Occipital lobe (tissue), 2 donors: ENCODE data around the gene DNM1L. TPM values are rescaled to one million over a fixed set of nuclear protein-coding genes. Genes with fewer than 3 reads are reported as not detected.
A peak's percentile ranks its signal among the peaks of the same experiment; 100 is the strongest.

Source experiments
- DNase-seq: peaks from one replicate; lab custom pipeline; 2025; lab: John Stamatoyannopoulos, UW
- total RNA-seq: library from RNA; depleted of rRNA; stranded (reverse); fragments of >200 nt; gene quantifications from one replicate; pipeline ENCODE4 v1.2.3, GENCODE V29; 2014

Gene DNM1L
- 215 TPM for total RNA-seq

- peak; percentile 97 for DNase-seq
Observed at GRCh38 chr12:32679091-32679919, at the start of gene DNM1L. TSS of gene DNM1L (plus strand) at chr12:32679301. CDS start at chr12:32679364, 63 bp downstream.

DNA sequence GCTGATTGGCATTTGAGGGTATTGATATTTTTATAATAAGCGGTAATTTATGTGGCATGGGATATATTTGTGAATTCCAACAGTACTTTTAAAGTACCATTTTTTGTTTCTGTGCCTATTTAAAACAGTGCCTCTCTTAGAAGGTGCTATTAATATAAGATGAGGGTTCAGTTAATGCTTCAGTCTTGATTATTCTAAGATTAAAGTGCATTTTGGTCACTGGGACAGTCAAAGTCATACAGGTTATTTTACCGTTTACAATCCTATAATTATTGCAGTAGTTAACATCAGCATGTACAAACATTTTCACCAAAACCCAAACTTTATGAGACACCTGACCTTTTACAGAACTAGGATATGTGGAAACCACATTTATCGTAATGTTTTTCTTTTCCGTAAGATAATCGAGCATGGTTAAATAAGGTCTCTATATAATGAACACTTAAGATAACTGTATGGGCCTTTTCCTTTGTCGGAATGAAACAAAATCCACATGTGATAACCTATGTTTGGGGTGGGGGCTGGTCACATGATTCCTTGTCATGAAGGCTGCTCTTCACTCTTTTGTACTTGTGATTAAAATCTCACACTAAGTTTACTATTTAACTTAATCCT is 37.7 kb upstream of the DNM1L start:
- DNase-seq = no peak

DNA sequence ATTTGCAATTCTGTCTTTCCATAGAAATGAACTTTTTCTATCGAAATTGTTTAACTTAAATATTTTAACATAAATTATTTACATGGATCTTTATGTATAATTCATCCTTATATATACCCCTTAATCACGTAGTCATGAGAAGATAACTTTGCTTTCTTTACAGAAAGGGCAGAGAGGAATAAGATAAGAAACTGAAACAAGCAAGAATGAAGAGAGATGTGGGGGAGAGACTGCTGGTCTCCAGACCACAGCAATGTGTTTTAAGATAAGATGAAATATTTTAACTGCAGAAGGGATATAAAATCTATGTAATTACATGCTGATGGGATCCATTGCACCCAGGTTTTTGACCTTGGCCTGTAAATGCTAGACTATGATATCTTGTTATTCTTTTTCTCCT is 34.7 kb upstream of the DNM1L start:
- no peak for DNase-seq

DNA sequence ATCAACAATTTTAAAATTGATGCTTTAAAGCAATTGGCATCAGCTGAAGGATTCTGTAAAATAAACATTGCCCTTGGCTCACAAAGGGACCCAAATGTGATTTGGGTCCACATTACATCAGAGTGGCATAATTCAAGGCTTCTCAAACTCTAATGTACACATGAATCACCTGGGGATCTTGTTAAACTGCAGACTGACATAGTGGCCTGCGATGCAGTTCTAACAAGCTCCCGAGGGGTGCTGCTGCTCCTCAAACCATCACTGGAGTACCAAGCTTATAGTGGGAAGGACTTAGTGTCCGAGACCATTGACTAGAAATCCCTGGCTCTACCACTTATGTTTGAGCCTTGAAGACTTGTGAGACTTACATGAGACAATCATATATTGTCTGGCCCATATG is 31.8 kb upstream of the DNM1L start:
- DNase-seq = no peak

GRCh38 chr12:32650508-32650907 is 28.6 kb upstream of the DNM1L start:
- no peak for DNase-seq

DNA sequence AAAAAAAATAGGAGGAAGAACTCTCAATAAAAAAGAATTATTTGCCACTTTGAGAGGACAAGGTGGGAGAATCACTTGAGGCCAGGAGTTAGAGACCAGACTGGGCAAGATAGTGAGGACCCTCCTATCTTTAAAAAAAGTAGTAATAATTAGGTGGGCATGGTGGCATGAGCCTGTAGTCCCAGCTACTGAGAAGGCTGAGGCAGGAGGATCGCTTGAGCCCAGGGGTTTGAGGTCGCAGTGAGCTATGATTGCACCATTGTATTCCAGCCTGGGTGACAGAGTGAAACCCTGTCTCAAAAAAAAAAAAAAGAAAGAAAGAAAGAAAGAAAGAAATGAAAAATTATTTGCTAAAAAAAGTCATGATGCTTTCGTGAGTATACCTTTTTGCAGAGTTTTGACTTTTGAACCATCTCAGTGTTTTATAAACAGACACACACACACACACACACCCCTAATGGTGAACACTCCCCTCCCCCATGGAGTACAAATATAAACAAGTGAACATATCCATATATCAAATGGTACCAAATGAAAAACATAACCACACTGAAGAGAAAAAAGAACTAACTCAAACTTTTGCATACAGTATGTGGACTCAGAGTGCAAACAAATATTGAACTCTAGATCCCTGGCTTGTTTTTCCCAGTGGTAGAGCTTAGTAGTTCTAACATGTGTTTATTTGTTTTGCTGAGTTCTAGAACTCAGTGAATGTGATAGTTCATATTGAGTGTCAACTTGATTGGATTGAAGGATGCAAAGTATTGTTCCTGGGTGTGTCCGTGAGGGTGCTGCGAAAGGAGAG is 27.7 kb upstream of the DNM1L start:
- DNase-seq = no peak

DNA sequence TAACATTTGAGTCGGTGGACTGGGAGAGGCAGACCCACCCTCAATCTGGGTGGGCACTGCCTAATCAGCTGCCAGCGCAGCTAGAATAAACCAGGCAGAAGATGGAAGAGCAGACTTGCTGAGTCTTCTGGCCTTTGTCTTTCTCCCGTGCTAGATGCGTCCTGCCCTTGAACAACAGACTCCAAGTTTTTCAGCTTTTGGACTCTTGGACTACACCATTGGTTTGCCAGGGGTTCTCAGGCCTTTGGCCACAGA is 27.2 kb upstream of the DNM1L start:
- no peak for DNase-seq

DNA sequence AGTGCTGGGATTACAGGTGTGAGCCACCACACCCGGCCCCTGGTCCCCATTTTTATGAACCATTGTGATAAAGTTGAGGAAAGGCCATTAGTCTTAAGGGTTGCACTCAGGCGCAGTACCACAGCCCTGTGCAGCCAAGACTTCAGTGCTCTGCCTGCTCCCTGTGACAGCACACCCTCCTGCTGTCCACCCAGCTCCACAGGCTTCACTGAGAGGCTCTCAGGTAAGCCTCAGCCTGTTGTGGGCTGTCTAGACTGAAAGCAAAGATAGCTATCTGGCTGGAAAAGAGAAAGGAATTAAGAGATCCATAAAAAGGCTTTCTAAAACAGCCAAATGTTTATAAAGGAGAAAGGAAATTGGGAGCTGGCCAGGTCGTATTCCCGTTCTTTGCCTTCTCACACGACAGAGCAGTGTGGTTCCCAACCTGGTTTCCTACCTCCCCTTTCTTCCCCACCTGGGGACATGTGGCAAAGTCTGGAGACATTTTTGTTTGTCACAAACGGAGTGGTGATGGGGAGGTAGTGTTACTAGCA is 19.1 kb upstream of the DNM1L start:
- no peak for DNase-seq

DNA sequence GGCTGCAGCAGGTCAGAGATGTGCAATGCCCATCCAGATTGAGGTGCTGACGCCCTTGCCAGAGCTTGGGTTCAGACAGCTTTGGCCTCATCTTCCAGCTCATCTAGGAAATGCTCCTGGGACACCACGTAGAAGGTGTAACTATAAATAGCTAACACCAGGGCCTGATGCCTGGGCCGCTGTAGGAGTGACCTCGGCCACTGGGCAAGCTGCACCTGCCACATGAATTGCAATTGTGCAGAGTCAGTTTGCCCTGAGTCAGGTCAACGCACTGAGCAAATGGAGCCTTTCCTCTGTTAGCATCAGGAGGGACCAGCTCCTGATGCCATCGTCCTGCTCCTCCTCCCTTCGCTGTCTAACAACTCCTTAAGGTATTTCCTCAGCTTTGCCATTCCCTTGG is 17.4 kb upstream of the DNM1L start:
- no peak for DNase-seq

- no peak for DNase-seq
Observed at GRCh38 chr12:32662665-32663064, 16.4 kb upstream of the DNM1L start.

GRCh38 chr12:32666018-32666417 is 13.1 kb upstream of the DNM1L start:
- DNase-seq = no peak

GRCh38 chr12:32669584-32669983 is 9.5 kb upstream of the DNM1L start:
- DNase-seq = no peak

DNA sequence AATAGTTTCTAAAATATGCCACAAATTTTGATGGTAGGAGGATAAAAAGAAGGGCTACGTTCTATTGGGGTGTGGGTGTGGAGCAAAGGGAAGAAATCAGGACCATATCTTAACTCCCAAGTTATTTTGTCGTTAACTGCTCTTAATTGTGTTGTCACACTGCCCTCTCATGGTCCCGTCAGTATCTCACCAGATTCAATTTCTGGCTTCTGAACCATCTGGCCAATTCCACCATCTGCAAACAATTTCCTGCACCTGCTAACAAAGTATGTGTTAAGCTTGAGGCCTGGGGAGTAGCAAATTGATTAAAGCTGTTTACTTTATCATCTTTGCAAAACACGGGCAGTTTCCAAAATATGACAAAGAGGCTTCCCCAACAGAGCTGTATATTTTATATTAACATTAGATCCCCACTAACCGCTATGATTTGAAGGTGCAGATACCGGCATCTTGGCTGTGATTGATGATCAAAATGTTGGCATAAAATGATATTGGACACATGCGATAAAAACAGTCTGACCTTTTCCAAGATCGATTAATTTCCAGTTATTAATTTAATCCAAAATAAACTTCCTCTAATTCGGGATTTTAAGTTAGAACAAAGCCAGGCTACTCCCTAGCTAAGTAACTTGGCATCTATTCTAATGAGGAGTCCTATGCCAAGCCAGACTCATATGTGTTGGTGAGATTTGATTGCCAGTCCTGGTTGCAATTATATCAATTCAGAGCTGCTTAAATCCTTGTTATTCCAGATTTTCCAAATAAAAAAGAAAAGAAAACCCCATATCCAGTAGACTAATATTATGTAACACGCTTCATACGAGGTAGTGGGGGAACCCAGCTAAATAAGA is 6.9 kb upstream of the DNM1L start:
- peak; percentile 22 for DNase-seq

GRCh38 chr12:32679920-32680237 is 778 bp downstream of the DNM1L start:
- no peak for DNase-seq

GRCh38 chr12:32680787-32681186 is 1.7 kb downstream of the DNM1L start:
- DNase-seq = no peak

- DNase-seq = no peak
Observed at GRCh38 chr12:32681272-32681671, 2.2 kb downstream of the DNM1L start.

DNA sequence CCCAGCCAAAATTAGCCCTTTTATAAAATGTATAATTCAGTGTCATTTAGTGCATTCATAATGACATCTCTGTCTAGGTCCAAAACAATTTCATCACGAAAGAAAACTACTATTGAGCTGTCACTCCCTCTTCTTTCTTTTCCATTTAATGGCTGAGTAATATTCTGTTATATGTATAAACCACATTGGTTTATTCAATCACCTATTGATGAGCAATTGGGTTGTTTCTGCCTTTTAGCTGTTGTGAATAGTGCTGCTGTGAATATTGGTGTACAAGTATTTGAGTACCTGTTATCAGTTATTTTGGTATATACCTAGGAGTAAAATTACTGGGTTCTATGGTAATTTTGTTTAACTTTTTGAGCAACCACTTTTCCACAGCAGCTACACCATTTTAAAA is 7.2 kb downstream of the DNM1L start:
- DNase-seq = no peak

DNA sequence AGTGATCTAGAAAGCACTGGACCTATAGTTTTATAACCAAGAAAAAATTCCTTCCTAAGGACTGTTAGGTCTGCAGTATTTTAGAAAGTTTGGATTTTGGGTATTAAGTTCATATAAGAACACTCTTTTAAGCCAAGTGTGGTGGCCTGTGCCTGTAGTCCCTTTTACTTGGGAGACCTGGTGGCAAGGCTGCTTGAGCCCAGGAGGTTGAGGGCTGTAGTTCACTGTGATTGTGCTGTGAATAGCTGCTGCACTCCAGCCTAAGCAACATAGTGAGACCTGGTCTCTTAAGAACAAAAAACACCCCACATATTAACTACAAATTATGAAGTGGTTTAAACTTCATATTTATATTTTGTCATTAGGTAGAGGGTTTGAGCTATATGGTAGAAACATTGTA is 9.7 kb downstream of the DNM1L start:
- DNase-seq = no peak

GRCh38 chr12:32690927-32691326 is 11.8 kb downstream of the DNM1L start:
- DNase-seq = no peak

DNA sequence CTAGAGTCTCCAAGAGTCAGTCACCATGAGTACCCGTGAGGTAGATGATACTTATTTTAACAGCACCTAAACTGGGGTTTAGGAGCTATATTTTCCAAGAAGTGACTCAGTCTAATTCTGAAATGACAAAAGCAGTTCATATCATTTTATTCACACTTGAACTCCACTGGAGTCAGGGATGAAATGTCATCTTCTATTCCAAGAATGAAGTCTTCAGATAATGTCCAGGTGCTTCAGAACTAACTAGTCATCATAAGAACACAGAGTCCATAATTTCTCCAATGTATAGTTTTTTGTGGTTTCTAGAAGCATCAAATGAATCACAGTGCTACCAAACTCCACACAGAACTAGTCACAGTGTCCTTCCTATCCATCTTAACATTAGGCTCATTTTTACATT is 13.3 kb downstream of the DNM1L start:
- DNase-seq = no peak

- no peak for DNase-seq
Observed at GRCh38 chr12:32693036-32693435, 13.9 kb downstream of the DNM1L start.

DNA sequence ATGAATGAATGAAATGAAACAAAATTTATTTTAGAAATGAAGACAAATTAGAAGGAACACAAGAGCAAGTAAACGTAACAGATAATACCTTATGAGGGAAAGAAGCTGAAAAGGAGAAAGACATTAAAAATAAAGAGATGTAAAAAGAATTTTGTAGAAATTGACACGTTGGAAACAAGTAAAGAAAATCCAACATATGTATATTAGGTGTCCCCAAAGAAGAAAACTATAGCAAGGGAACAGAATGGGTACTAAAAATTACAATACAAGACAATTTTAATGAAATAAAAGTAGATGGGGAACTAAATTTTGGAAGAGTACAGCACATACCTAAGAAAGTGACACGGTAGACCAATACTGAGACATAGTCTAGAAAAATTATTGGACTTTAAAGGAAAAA is 16.7 kb downstream of the DNM1L start:
- DNase-seq = no peak
